HL-60 (cell line): ENCODE measurements around the gene SYT13.

ENCODE experiments used
- DNase-seq, 2 experiments: peaks; one replicate each; pipeline ENCODE4 v3.0.0-alpha.2; 2010 to 2020; ENCODE audit warnings: low read depth in 1 of 2, low spot score in 1 of 2
- H3K27ac ChIP-seq: fragments of 250-450 bp; sonication (Bioruptor Pico); replicated peaks from 2 replicates; pipeline ENCODE4 v1.5.1; 2020; ENCODE audit warnings: mild to moderate bottlenecking, moderate library complexity
- H3K27me3 ChIP-seq: fragments of 250-450 bp; sonication (Bioruptor Pico); 2 replicates; pipeline ENCODE4 v1.5.1; 2021; ENCODE audit warnings: mild to moderate bottlenecking, moderate library complexity; ENCODE audit not compliant: insufficient read depth, poor library complexity, severe bottlenecking
- H3K4me3 ChIP-seq: replicated peaks from 2 replicates; pipeline ENCODE4 v1.5.1; 2011; ENCODE audit warnings: mild to moderate bottlenecking, control low read depth, low read length; ENCODE audit not compliant: insufficient read depth
- GABPA ChIP-seq: IDR thresholded peaks from 2 replicates; pipeline ENCODE4 v1.6.1; 2012; ENCODE audit warnings: low read depth
- POLR2AphosphoS5 ChIP-seq: IDR thresholded peaks from 2 replicates; pipeline ENCODE4 v1.6.1; 2012; ENCODE audit warnings: low read depth
- SPI1 ChIP-seq: IDR thresholded peaks from 2 replicates; pipeline ENCODE4 v1.6.1; 2012; ENCODE audit warnings: low read depth, mild to moderate bottlenecking, borderline replicate concordance
- TF ChIP-seq, protein P1 (sequence below): IDR thresholded peaks from one replicate; pipeline ENCODE4 v1.5.1; 2011; ENCODE audit warnings: low read length, control low read depth, inconsistent platforms; ENCODE audit not compliant: insufficient read depth
- TF ChIP-seq, protein P2 (sequence below): IDR thresholded peaks from 2 replicates; pipeline ENCODE4 v1.6.1; 2012; ENCODE audit warnings: low read depth; ENCODE audit not compliant: insufficient replicate concordance

The SYT13 gene

DNA sequence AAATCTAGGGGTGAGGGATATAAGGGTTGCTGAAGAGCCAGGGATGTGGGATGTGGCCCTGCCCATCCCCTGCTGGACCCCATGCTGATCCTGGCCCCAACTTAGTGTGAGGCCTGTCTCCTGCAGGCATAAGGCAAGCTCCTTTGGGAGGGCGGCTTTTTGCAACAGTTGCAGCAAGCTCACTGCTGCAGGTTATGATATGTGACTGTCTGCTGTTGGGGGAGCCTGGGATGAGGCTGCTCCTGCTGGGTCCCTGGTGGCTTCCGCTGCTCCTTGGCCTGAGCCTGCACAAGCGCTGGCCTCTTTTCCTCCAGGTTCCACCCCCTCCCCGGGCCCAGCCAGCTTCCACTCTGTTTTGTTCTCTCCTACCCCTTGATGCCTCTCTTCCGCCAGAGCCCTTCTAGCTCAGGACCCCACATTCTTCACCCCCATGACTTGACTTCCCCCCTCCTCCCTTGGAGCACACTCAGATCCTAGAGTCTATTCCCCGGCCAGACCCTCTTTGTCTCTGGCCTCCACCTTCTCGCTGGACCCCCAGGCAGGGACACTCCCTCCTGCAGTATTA, 35.0 kb upstream of the SYT13 start:
- H3K4me3 ChIP-seq: no peak overlapping the region
- no peak for DNase-seq
- TF ChIP-seq, protein P1, sequence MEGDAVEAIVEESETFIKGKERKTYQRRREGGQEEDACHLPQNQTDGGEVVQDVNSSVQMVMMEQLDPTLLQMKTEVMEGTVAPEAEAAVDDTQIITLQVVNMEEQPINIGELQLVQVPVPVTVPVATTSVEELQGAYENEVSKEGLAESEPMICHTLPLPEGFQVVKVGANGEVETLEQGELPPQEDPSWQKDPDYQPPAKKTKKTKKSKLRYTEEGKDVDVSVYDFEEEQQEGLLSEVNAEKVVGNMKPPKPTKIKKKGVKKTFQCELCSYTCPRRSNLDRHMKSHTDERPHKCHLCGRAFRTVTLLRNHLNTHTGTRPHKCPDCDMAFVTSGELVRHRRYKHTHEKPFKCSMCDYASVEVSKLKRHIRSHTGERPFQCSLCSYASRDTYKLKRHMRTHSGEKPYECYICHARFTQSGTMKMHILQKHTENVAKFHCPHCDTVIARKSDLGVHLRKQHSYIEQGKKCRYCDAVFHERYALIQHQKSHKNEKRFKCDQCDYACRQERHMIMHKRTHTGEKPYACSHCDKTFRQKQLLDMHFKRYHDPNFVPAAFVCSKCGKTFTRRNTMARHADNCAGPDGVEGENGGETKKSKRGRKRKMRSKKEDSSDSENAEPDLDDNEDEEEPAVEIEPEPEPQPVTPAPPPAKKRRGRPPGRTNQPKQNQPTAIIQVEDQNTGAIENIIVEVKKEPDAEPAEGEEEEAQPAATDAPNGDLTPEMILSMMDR: no peak
- TF ChIP-seq, protein P2, sequence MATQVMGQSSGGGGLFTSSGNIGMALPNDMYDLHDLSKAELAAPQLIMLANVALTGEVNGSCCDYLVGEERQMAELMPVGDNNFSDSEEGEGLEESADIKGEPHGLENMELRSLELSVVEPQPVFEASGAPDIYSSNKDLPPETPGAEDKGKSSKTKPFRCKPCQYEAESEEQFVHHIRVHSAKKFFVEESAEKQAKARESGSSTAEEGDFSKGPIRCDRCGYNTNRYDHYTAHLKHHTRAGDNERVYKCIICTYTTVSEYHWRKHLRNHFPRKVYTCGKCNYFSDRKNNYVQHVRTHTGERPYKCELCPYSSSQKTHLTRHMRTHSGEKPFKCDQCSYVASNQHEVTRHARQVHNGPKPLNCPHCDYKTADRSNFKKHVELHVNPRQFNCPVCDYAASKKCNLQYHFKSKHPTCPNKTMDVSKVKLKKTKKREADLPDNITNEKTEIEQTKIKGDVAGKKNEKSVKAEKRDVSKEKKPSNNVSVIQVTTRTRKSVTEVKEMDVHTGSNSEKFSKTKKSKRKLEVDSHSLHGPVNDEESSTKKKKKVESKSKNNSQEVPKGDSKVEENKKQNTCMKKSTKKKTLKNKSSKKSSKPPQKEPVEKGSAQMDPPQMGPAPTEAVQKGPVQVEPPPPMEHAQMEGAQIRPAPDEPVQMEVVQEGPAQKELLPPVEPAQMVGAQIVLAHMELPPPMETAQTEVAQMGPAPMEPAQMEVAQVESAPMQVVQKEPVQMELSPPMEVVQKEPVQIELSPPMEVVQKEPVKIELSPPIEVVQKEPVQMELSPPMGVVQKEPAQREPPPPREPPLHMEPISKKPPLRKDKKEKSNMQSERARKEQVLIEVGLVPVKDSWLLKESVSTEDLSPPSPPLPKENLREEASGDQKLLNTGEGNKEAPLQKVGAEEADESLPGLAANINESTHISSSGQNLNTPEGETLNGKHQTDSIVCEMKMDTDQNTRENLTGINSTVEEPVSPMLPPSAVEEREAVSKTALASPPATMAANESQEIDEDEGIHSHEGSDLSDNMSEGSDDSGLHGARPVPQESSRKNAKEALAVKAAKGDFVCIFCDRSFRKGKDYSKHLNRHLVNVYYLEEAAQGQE: no peak
- TF ChIP-seq SPI1 (no peak), GABPA (no peak), POLR2AphosphoS5 (no peak)
- H3K27ac ChIP-seq: no peak overlapping the region
- no peaks in the 10 kb centered on the region for H3K27me3 ChIP-seq

DNA sequence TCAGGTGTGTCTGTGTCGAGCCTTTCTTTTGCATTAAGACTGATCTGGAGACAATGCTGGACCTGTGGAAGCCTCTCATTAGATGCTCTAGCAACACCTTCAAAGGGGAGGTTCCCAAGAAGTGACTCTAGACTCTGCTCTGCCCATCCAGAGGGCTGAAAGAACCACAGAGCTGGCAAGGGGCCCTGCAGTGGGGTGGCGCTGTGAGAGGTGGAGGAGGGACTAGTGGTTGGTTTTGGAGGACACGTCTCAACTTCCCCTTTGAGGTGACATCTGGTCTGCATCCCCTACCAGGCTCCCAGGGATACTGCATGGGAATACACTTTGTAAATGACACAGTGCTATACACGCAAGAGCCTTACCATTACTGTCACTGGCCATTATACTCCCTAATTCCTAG, 34.2 kb upstream of the SYT13 start:
- DNase-seq: peak in 1 of 2 experiments; percentile 49
- TF ChIP-seq, protein P2: no peak
- TF ChIP-seq POLR2AphosphoS5 (no peak), GABPA (no peak), SPI1 (no peak)
- TF ChIP-seq, protein P1: no peak
- no peak overlapping the region for H3K4me3 ChIP-seq
- no peaks in the 10 kb centered on the region for H3K27me3 ChIP-seq
- H3K27ac ChIP-seq: no peak overlapping the region

DNA sequence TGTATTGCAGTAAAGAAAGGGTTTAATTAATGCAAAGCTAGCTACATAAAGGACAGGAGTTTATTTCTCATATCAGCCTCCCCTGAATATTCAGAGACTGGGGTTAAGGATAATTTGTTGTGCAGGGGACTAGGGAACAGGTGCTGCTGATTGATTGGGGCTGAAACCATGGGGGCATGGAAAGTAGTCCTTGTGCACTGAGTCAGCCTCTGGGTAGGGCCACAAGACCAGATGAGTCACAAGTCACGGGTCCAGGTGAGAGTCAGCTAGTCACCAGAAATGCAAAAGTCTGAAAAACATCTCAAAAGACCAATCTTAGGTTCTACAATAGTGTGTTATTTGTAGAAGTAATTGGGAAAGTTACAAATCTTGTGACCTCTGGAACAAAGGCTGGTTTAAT, 32.9 kb upstream of the SYT13 start:
- Histone ChIP-seq H3K4me3 (no peak overlapping the region), H3K27me3 (peaks cover 7% of the 10 kb centered on the region), H3K27ac (no peak overlapping the region)
- no peak for TF ChIP-seq SPI1
- no peak for TF ChIP-seq GABPA
- TF ChIP-seq, protein P2: no peak
- TF ChIP-seq POLR2AphosphoS5: no peak
- TF ChIP-seq, protein P1: no peak
- no peak for DNase-seq
